BLaER1 (cell line): ENCODE results near the gene ZSCAN9.

Source experiments
- H3K27ac ChIP-seq: shearing (Covaris generic); formaldehyde crosslinking; 2 replicates; pipeline ENCODE4 v1.8.1; 2022
- H3K27me3 ChIP-seq: shearing (Covaris generic); formaldehyde crosslinking; 2 replicates; pipeline ENCODE4 v1.8.1; 2022
- H3K36me3 ChIP-seq: shearing (Covaris generic); formaldehyde crosslinking; 2 replicates; pipeline ENCODE4 v1.8.1; 2022
- H3K4me1 ChIP-seq: shearing (Covaris generic); formaldehyde crosslinking; 2 replicates; pipeline ENCODE4 v1.8.1; 2022
- H3K4me2 ChIP-seq: shearing (Covaris generic); formaldehyde crosslinking; 2 replicates; pipeline ENCODE4 v1.8.1; 2022
- H3K4me3 ChIP-seq: shearing (Covaris generic); formaldehyde crosslinking; 2 replicates; pipeline ENCODE4 v1.8.1; 2022
- H3K9ac ChIP-seq: shearing (Covaris generic); formaldehyde crosslinking; 2 replicates; pipeline ENCODE4 v1.8.1; 2022
- H3K9me3 ChIP-seq: shearing (Covaris generic); formaldehyde crosslinking; 2 replicates; pipeline ENCODE4 v1.8.1; 2022
- H4K20me1 ChIP-seq: shearing (Covaris generic); formaldehyde crosslinking; 2 replicates; pipeline ENCODE4 v1.8.1; 2022
- Cebpa-rat ChIP-seq: shearing (Covaris generic); IDR thresholded peaks from 2 replicates; pipeline ENCODE4 v1.8.1; 2022

Gene ZSCAN9

GRCh38 chr6:28220257-28221133 is 4.6 kb upstream of the ZSCAN9 start:
- Histone ChIP-seq H3K27ac (no peak overlapping the region), H3K4me1 (peaks cover 5% of the 10 kb centered on the region; the same call in 1 of the 2 replicates), H3K9ac (no peak overlapping the region), H3K4me2 (no peak overlapping the region), H3K9me3 (peaks cover 8% of the 10 kb centered on the region; the same call in 1 of the 2 replicates), H3K27me3 (peaks cover 66% of the 10 kb centered on the region), H3K36me3 (no peaks in the 10 kb centered on the region), H4K20me1 (no peaks in the 10 kb centered on the region), H3K4me3 (no peak overlapping the region)
- no peak for TF ChIP-seq Cebpa-rat

GRCh38 chr6:28224131-28225055 is 682 bp upstream of the ZSCAN9 start:
- Histone ChIP-seq H3K9me3 (peaks cover 13% of the 10 kb centered on the region; the same call in 1 of the 2 replicates), H3K4me3 (peak overlapping the region; percentile 71), H3K4me2 (peak overlapping the region; percentile 69), H4K20me1 (no peaks in the 10 kb centered on the region), H3K27me3 (peaks cover 45% of the 10 kb centered on the region), H3K27ac (peak overlapping the region; percentile 56), H3K36me3 (peaks cover 25% of the 10 kb centered on the region), H3K4me1 (peaks cover 5% of the 10 kb centered on the region; the same call in 1 of the 2 replicates), H3K9ac (peak overlapping the region; percentile 71)
- no peak for TF ChIP-seq Cebpa-rat

GRCh38 chr6:28226460-28226859 is 1.4 kb downstream of the ZSCAN9 start:
- Histone ChIP-seq H3K4me3 (no peak overlapping the region), H4K20me1 (no peaks in the 10 kb centered on the region), H3K27ac (no peak overlapping the region), H3K9me3 (peaks cover 17% of the 10 kb centered on the region; the same call in 1 of the 2 replicates), H3K9ac (no peak overlapping the region), H3K4me2 (no peak overlapping the region), H3K36me3 (peaks cover 45% of the 10 kb centered on the region), H3K4me1 (peaks cover 5% of the 10 kb centered on the region; the same call in 1 of the 2 replicates), H3K27me3 (peaks cover 33% of the 10 kb centered on the region)
- TF ChIP-seq Cebpa-rat, result no peak

- peaks cover 21% of the 10 kb centered on the region for H3K9me3 ChIP-seq
- no peak for TF ChIP-seq Cebpa-rat
- H4K20me1 ChIP-seq, result no peaks in the 10 kb centered on the region
- no peak overlapping the region for H3K27ac ChIP-seq
- no peaks in the 10 kb centered on the region for H3K4me1 ChIP-seq
- no peaks in the 10 kb centered on the region for H3K27me3 ChIP-seq
- no peak overlapping the region for H3K9ac ChIP-seq
- H3K4me2 ChIP-seq, result no peak overlapping the region
- peaks cover 56% of the 10 kb centered on the region for H3K36me3 ChIP-seq
- H3K4me3 ChIP-seq, result no peak overlapping the region
Measured at GRCh38 chr6:28232785-28233184, 7.7 kb downstream of the ZSCAN9 start.

- H3K4me1 ChIP-seq, result no peaks in the 10 kb centered on the region
- H3K27me3 ChIP-seq, result no peaks in the 10 kb centered on the region
- no peak overlapping the region for H3K27ac ChIP-seq
- H3K36me3 ChIP-seq, result peaks cover 25% of the 10 kb centered on the region
- H3K4me2 ChIP-seq, result no peak overlapping the region
- no peak overlapping the region for H3K9ac ChIP-seq
- H3K9me3 ChIP-seq, result peaks cover 21% of the 10 kb centered on the region
- TF ChIP-seq Cebpa-rat, result no peak
- H3K4me3 ChIP-seq, result no peak overlapping the region
- H4K20me1 ChIP-seq, result no peaks in the 10 kb centered on the region
Measured at GRCh38 chr6:28235912-28236452, 10.9 kb downstream of the ZSCAN9 start.

GRCh38 chr6:28239636-28240035 is 14.6 kb downstream of the ZSCAN9 start:
- H3K27ac ChIP-seq, result no peak overlapping the region

GRCh38 chr6:28240471-28240870 is 15.4 kb downstream of the ZSCAN9 start:
- no peak overlapping the region for H3K27ac ChIP-seq
- no peaks in the 10 kb centered on the region for H3K9me3 ChIP-seq
- H3K4me3 ChIP-seq, result no peak overlapping the region
- H3K4me1 ChIP-seq, result no peaks in the 10 kb centered on the region
- no peak for TF ChIP-seq Cebpa-rat
- no peaks in the 10 kb centered on the region for H4K20me1 ChIP-seq
- no peaks in the 10 kb centered on the region for H3K27me3 ChIP-seq
- H3K36me3 ChIP-seq, result peaks cover 19% of the 10 kb centered on the region
- no peak overlapping the region for H3K4me2 ChIP-seq
- no peak overlapping the region for H3K9ac ChIP-seq

More at GRCh38 chr6:28239636-28240035, 14.6 kb downstream of the ZSCAN9 start:
- Histone ChIP-seq H3K36me3 (peaks cover 11% of the 10 kb centered on the region), H3K27me3 (no peaks in the 10 kb centered on the region), H3K4me2 (no peak overlapping the region), H3K4me3 (no peak overlapping the region), H4K20me1 (no peaks in the 10 kb centered on the region), H3K4me1 (no peaks in the 10 kb centered on the region), H3K9me3 (no peaks in the 10 kb centered on the region), H3K9ac (no peak overlapping the region)
- TF ChIP-seq Cebpa-rat, result no peak

GRCh38 chr6:28243946-28244345 is 18.9 kb downstream of the ZSCAN9 start:
- Histone ChIP-seq H3K9me3 (no peaks in the 10 kb centered on the region), H3K4me1 (no peaks in the 10 kb centered on the region), H3K9ac (no peak overlapping the region), H4K20me1 (no peaks in the 10 kb centered on the region), H3K27ac (no peak overlapping the region), H3K4me3 (no peak overlapping the region), H3K27me3 (no peaks in the 10 kb centered on the region), H3K36me3 (peaks cover 54% of the 10 kb centered on the region), H3K4me2 (no peak overlapping the region)
- no peak for TF ChIP-seq Cebpa-rat

GRCh38 chr6:28245206-28245941 is 20.3 kb downstream of the ZSCAN9 start:
- Histone ChIP-seq H3K4me3 (no peak overlapping the region), H3K27ac (no peak overlapping the region), H3K9ac (no peak overlapping the region), H3K27me3 (no peaks in the 10 kb centered on the region), H3K36me3 (peaks cover 61% of the 10 kb centered on the region), H4K20me1 (no peaks in the 10 kb centered on the region), H3K9me3 (no peaks in the 10 kb centered on the region), H3K4me2 (no peak overlapping the region), H3K4me1 (peaks cover 6% of the 10 kb centered on the region)
- TF ChIP-seq Cebpa-rat, result no peak
